Lower leg skin (tissue), 3 donors: ENCODE results near the gene NGEF.

ENCODE experiments used
- POLR2A ChIP-seq, 2 donors: fragments of 450-650 bp; IDR thresholded peaks; one replicate each; pipeline ENCODE4 v1.6.1; 2016 to 2017; ENCODE audit warnings: antibody characterized with exemption in 2 of 2, mild to moderate bottlenecking in 1 of 2, moderate library complexity in 1 of 2
- TF ChIP-seq, protein P1 (sequence below), 3 donors: fragments of 450-650 bp; IDR thresholded peaks; one replicate each; pipeline ENCODE4 v1.5.1; 2016; ENCODE audit warnings: antibody characterized with exemption in 3 of 3, mild to moderate bottlenecking in 3 of 3, moderate library complexity in 2 of 3

DNA sequence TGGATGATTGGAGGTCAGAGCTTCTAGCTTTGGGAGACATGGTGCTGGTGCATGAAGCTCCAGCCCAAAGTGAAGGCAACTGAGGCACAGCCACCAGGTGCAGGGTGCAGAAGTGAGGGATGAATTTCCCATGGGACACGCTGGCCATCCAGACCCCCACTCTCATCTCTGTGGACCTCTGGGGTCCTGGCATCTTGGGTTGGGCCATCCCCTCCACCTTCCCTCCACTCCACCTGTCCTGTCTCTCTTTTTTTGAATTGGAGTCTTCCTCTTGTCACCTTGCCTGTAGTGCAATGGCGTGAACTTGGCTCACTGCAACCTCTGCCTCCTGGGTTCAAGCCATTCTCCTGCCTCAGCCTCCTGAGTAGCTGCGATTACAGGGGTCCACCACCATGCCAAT lies 3.4 kb downstream of the NGEF start:
- TF ChIP-seq, protein P1, sequence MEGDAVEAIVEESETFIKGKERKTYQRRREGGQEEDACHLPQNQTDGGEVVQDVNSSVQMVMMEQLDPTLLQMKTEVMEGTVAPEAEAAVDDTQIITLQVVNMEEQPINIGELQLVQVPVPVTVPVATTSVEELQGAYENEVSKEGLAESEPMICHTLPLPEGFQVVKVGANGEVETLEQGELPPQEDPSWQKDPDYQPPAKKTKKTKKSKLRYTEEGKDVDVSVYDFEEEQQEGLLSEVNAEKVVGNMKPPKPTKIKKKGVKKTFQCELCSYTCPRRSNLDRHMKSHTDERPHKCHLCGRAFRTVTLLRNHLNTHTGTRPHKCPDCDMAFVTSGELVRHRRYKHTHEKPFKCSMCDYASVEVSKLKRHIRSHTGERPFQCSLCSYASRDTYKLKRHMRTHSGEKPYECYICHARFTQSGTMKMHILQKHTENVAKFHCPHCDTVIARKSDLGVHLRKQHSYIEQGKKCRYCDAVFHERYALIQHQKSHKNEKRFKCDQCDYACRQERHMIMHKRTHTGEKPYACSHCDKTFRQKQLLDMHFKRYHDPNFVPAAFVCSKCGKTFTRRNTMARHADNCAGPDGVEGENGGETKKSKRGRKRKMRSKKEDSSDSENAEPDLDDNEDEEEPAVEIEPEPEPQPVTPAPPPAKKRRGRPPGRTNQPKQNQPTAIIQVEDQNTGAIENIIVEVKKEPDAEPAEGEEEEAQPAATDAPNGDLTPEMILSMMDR (IDR thresholded peaks at IDR 0.05), result no peak
- no peak for TF ChIP-seq POLR2A (IDR thresholded peaks at IDR 0.05)
